ENCODE results near the gene TSGA10IP. TPM values are rescaled to one million over a fixed set of nuclear protein-coding genes. Genes with fewer than 3 reads are reported as not detected.

Gene TSGA10IP
- total RNA-seq, 1 donor from 2014 or later = not detected

DNA sequence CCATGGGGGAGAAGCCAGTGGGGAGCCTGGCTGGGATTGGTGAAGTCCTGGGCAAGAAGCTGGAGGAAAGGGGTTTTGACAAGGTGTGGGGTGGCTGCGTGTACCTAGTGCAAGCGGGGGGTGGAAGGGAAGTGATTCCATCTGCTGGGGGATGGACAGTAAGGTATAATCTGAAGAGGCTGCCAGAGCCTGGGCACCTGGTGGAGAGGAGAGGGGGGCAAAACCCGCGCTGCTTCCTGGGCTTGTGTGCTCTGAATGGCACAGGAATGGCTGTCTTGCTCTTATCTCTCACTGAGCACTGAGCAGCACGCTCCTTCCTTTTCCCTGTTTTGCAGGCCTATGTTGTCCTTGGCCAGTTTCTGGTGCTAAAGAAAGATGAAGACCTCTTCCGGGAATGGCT, 58.0 kb downstream of the TSGA10IP start:
- DNase-seq (ENCODE audit: low spot score) (no peak), ATAC-seq (no peak)

DNA sequence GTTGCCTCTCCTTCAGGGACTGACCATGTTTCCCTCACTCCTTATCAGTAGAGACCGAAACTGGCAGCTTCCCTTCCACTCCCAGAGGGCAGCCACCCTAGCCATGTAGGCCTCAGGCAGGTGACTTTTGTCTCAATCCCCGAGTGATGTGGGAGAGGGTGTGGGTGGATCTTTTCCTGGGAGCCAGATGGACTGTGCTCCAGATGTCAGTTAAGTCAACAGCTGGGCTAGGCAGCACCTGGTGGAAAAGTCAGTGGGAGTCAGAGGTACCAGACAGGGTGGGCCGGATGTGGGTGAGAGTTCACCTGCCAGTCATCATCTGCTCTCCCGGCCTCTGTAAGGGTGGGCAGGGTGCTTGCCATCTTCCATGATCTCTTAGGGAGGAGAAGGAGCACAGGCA, 58.9 kb downstream of the TSGA10IP start:
- DNase-seq (ENCODE audit: low spot score) = no peak
- no peak for ATAC-seq

DNA sequence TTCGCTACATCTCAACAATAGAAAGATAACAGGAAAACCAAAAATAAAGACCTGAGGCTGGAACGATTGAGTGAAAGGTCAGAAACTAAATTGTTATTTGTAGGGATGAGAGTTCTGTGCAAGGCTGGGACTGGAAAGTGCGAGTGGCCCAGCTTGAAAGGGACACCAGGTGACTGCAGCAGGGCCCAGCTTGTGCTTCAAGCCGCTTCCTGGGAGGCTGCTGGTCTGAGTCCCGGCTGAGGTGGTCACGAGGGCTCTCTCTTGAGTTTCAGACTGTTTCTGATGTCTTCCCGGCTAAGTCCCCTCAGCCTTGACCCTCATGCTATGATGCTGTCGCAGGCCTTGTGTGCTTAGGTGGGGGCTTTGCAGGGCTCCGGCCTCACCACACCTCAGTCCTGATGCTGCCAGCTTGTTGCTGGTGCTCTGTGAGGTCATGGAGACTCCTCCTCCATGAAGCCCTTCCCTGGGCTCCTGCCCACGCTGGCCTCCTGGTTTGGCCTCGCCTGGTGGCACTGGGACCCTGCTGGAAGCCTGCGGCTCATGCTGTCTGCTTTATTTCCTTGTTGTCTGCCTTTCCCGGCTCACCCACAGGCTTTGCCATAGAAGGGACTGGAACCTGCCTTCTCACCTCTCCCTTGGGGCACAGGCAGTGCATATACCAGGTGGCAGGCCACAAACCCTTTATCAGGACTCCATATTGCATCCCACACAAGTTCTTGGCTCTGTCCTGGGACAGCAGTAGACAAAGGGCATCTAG, 61.0 kb downstream of the TSGA10IP start:
- no peak for ATAC-seq
- DNase-seq (ENCODE audit: low spot score) = no peak

DNA sequence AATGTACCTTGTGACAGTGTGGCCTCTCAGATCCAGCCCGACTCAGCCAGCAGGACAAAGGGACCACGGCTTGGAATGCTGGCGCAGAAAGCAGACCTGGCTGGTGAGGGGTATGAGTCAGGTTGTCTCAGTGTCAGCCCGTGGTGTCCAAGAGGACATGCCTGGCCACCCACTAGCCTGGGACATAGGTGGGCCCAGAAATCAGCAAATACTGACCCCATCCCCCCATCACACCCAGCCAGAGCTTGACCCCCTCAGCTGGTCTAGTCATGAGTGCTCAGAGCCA, 61.6 kb downstream of the TSGA10IP start:
- DNase-seq (ENCODE audit: low spot score) (no peak), ATAC-seq (no peak)

- no peak for ATAC-seq
- no peak for DNase-seq (ENCODE audit: low spot score)
Measured at GRCh38 chr11:66007201-66007634, 61.9 kb downstream of the TSGA10IP start.

DNA sequence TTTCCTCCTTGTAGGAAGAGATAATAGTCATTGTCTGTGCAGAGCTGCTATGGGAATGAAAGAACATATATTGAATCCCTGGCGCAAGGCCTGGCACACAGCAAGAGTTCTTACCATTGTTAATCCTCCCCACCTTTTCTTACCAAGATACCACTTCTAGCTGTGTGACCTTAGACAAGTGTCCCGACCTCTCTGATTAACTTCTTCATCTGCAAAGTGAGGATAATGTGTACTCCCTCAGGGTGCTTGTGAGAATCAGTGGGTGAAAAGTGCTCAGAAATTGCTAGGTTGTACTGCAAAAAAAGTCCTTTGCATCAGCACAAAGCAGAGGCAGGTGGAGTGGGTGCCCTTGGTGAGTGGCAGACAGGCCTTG, 62.8 kb downstream of the TSGA10IP start:
- DNase-seq (ENCODE audit: low spot score) = no peak
- no peak for ATAC-seq

GRCh38 chr11:66008468-66009101, 63.3 kb downstream of the TSGA10IP start:
- ATAC-seq = no peak
- DNase-seq (ENCODE audit: low spot score) = no peak

Other genes starting within 250 kb of the TSGA10IP start
- 19.4 TPM for gene KAT5, start 233.2 kb upstream of the TSGA10IP start, total RNA-seq
- 24.2 TPM for gene RNASEH2C, start 224.7 kb upstream of the TSGA10IP start, total RNA-seq
- gene AP5B1, start 164.5 kb upstream of the TSGA10IP start, total RNA-seq = 13.4 TPM
- gene OVOL1, start 158.4 kb upstream of the TSGA10IP start, total RNA-seq = 0.23 TPM
- not detected for gene SNX32, start 111.5 kb upstream of the TSGA10IP start, total RNA-seq
- gene CFL1, start 87.3 kb upstream of the TSGA10IP start, total RNA-seq = 240 TPM
- 14.3 TPM for gene MUS81, start 85.0 kb upstream of the TSGA10IP start, total RNA-seq
- 6.0 TPM for gene EFEMP2, start 72.7 kb upstream of the TSGA10IP start, total RNA-seq
- gene CTSW, start 65.6 kb upstream of the TSGA10IP start, total RNA-seq = 0.63 TPM
- gene FIBP, start 57.0 kb upstream of the TSGA10IP start, total RNA-seq = 20.3 TPM
- gene CCDC85B, start 54.8 kb upstream of the TSGA10IP start, total RNA-seq = 7.9 TPM
- gene FOSL1, start 45.1 kb upstream of the TSGA10IP start, total RNA-seq = 0.53 TPM
- gene C11orf68, start 26.4 kb upstream of the TSGA10IP start, total RNA-seq = 13.6 TPM
- 31.0 TPM for gene DRAP1, start 26.1 kb upstream of the TSGA10IP start, total RNA-seq
- gene SART1, start 16.3 kb downstream of the TSGA10IP start, total RNA-seq = 14.6 TPM
- 12.7 TPM for gene EIF1AD, start 56.7 kb downstream of the TSGA10IP start, total RNA-seq
- 67.3 TPM for gene BANF1, start 57.0 kb downstream of the TSGA10IP start, total RNA-seq
- not detected for gene CST6, start 66.5 kb downstream of the TSGA10IP start, total RNA-seq
- gene CATSPER1, start 81.0 kb downstream of the TSGA10IP start, total RNA-seq = not detected
- gene GAL3ST3, start 103.7 kb downstream of the TSGA10IP start, total RNA-seq = not detected
- gene SF3B2, start 106.9 kb downstream of the TSGA10IP start, total RNA-seq = 79.6 TPM
- 5.8 TPM for gene PACS1, start 124.8 kb downstream of the TSGA10IP start, total RNA-seq